HS-27A (cell line): ENCODE data around the gene NUDT17.
A peak's percentile ranks its signal among the peaks of the same experiment; 100 is the strongest.
"Not testable (repeated sequence)": the region's sequence is repeated elsewhere in the genome, so short reads cannot be mapped to it uniquely, and the experiment has no call there.

Experiments used
- DNase-seq: peaks from one replicate; pipeline ENCODE4 v3.0.0-alpha.2; 2012; ENCODE audit warnings: low read depth, missing footprints

NUDT17 gene, protein sequence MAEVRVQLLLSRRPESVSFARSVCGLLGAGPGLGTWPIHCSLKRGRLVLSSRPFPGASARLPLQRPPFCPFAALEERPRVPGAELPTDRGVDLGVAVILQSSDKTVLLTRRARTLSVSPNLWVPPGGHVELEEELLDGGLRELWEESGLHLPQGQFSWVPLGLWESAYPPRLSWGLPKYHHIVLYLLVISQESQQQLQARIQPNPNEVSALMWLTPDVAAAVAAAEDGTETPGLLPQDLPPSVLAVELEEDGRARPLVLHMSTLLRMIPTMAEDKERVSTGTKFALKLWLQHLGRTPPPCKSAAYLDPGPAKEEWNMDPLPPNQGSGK

DNA sequence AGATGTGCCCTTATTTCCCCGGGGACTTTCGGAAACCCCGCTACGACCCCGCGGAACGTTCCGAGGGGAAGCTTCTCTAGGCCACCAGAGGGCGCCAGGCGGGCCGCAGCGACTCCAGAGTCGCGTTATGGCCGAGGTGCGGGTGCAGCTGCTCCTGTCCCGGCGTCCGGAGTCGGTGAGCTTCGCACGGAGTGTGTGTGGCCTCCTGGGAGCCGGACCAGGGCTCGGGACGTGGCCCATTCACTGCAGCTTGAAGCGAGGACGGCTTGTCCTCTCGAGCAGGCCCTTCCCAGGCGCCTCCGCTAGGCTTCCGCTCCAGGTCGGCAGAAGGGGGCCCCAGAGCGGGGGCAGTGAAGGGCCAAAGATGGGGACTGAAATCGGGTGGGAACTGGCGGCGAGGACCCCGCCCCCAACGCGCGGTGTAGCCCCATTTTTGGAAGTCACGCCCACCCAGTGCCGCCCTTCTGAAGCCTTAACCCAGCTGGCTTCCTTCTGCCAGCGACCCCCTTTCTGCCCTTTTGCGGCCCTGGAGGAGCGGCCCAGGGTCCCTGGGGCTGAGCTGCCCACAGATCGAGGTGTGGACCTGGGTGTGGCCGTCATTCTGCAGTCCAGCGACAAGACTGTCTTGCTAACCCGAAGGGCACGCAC is at the start of gene NUDT17:
Gene NUDT17, plus strand, starts transcription at position 117 of the 648 bp plus-strand sequence. Its CDS starts 11 bp downstream, at position 128.
- no peak for DNase-seq

DNA sequence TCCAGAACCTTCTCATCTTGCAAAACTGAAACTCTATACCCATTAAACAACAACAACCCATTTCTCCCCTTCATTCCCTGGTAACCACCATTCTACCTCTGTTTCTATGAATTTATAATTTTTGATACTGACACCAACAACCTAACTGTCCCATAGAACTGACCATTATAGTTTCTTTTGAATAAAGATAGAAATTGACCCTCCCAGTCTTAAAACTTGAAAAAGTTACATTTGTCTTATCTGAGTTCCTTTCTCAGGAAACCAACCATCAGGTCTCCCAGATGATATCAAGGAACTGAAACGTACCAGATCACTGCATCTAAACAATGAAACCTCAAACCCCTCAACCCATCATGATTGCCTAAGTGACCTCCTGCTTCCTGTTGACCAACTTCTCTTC is 48.7 kb upstream of the NUDT17 start:
- no peak for DNase-seq

GRCh38 chr1:145799806-145800205 is 45.6 kb upstream of the NUDT17 start:
- DNase-seq = no peak

- no peak for DNase-seq
These were observed 41.0 kb upstream of the NUDT17 start for GRCh38 chr1:145804235-145805045.

- no peak for DNase-seq
These were observed 40.4 kb upstream of the NUDT17 start for GRCh38 chr1:145805057-145805456.

DNA sequence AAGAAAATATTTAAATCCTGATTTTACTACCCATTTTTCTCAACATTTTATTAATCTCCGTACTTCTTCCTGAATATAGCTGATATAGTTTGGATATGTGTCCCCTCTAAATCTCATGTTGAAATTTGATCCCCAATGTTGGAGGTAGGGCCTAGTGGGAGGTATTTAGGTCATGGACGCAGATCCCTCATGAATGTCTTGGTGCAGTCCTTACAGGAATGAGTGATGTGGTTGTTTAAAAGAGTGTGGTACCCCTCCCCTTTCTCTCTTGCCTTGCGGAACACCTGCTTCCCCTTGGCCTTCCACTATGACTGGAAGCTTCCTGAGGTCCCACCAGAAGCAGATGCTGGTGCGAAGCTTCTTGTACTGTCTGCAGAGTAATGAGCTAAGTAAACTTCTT is 39.0 kb upstream of the NUDT17 start:
- DNase-seq = no peak

DNA sequence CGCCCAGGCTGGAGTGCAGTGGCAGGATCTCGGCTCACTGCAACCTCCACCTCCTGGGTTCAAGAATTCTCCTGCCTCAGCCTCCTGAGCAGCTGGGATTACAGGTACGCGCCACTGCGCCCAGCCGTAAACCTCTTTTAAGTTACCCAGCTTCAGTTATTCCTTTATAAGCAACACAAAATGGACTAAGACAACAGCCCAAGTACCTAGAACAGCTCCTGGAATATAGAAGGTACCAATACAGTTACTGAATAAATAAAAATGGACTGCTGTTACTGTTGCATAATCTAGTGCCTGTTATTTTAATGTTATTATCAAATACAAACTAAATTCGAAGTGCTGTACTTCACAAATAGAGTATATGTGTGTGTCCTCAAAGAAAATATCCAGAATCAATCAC is 38.6 kb upstream of the NUDT17 start:
- no peak for DNase-seq

DNA sequence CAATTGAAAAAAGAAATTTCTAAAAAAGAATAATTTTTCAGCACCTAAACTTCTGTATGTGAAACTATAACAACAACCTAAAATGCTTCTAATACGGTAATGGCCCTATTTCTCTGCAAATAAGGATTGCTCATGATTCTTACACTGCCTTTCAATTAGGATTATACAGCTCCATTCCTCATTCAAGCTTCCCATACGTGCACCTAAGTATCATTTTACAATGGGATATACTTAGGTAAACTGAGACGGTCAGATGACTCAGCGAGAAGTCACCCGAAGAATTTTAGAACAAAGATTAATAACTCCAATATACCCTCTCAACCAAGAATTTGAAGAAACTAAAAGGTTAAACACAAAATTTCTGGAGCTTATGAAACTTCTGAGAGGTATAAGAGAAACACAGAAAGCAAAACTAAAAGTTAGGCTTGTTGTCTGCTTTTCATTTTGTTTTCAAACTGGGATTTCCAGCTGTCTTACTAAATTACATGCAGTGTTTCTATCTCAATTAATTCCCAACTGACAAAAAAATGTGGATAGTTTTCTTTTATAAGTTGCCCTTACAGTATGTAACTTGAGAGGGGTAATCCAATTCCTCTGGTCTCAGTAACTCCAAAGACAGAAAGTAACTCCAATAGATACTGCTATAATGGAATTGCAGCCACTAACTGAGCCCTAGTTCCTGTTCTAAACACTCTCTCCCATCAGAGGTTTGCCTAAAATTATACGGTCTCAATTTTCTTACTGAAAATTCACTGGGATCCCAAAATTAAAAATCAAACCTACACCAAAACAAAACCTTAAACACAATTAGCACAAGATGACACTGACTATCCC is 32.2 kb upstream of the NUDT17 start:
- not testable (repeated sequence) for DNase-seq

GRCh38 chr1:145818095-145818494 is 27.3 kb upstream of the NUDT17 start:
- DNase-seq = not testable (repeated sequence)

- not testable (repeated sequence) for DNase-seq
These were observed 22.6 kb upstream of the NUDT17 start for GRCh38 chr1:145822779-145823331.

GRCh38 chr1:145823565-145824498 is 21.6 kb upstream of the NUDT17 start, which contains the start of the genes POLR3C and RNF115:
POLR3C (plus strand) TSS chr1:145824200; CDS start chr1:145825777, 1,577 bp downstream.
RNF115 (minus strand) TSS chr1:145824095; CDS start chr1:145823873, 222 bp downstream.
- DNase-seq = peak; percentile 71

DNA sequence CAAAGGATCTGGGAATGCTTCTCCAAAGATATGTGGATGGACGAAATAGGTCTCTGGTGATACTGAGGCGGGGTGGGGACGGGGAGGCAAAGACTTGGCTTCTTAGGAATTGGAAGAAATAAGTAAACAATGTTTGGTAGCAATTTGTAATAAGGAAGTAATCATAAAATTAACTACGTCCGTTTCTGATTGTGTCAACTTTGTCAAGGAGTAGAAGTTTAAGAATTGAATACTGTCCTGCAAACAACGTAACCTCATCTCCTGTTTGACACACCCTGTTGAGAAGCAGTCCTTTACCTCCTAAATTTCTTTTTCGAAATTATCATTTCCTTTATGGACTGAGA is 21.0 kb upstream of the NUDT17 start:
- no peak for DNase-seq

GRCh38 chr1:145826030-145826429 is 19.4 kb upstream of the NUDT17 start:
- DNase-seq = no peak

GRCh38 chr1:145827966-145828365 is 17.5 kb upstream of the NUDT17 start:
- no peak for DNase-seq

GRCh38 chr1:145828367-145829026 is 16.9 kb upstream of the NUDT17 start:
- DNase-seq = no peak

- DNase-seq = not testable (repeated sequence)
These were observed 14.6 kb upstream of the NUDT17 start for GRCh38 chr1:145830810-145831209.

DNA sequence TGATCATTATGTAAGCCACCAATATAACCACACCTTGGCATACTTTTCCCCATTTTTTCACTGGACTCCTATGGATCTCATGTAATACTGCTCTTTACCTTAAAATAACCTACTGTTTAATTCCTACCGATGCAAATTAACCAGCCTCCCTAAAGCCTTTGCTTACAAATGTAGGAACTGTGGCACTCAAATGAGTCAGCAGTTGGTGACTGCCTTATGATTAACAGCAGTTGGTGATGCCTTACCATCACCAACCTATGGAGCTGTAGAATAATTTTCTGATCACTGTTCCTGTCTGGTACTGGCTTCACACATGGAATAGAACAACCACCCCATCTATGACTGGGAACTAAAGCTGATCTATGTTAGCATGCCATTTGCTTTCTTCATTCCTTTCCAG is 7.8 kb upstream of the NUDT17 start:
- DNase-seq = no peak

- DNase-seq = no peak
These were observed 2.4 kb upstream of the NUDT17 start for GRCh38 chr1:145843031-145843430.

GRCh38 chr1:145845144-145845513 is 301 bp upstream of the NUDT17 start:
- DNase-seq = no peak

DNA sequence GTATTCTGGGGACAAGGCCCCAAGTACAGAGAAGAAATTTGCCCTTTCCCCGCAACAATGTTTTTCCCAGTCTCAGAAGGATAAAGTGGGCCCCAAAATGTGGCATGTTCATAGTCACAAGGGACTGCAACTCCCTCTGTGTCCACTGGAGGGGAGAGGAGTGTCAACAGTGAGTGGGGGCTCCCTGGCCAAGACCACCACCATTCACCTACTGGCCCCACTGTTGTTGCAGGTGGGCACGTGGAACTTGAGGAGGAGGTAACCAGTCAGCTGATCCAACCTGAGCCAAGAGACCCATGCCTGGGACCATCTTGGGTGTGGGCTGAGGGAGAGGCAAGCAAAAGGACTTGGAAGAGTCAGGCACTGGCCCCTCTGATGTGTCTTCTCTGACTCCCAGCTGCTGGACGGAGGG is 777 bp downstream of the NUDT17 start:
- no peak for DNase-seq
